Panc1 (cell line): Measurements from ENCODE around the gene CYP26C1.

ENCODE experiments used
- CTCF ChIP-seq: fragments of 450-650 bp; IDR thresholded peaks from 2 replicates; pipeline ENCODE4 v1.5.1; 2017; ENCODE audit warnings: mild to moderate bottlenecking
- POLR2AphosphoS5 ChIP-seq: IDR thresholded peaks from 2 replicates; pipeline ENCODE4 v1.6.1; 2012; ENCODE audit warnings: mild to moderate bottlenecking, low read depth, low read length, moderate library complexity
- REST ChIP-seq, 2 experiments: IDR thresholded peaks; 2 replicates each; pipeline ENCODE4 v1.6.1; 2011 to 2012; ENCODE audit warnings: low read depth in 2 of 2, control low read depth in 1 of 2, low read length in 1 of 2, mild to moderate bottlenecking in 1 of 2, moderate library complexity in 1 of 2; ENCODE audit not compliant: insufficient read depth in 1 of 2
- SIN3A ChIP-seq: IDR thresholded peaks from 2 replicates; pipeline ENCODE4 v1.6.1; 2012; ENCODE audit warnings: low read depth, mild to moderate bottlenecking, low read length, moderate library complexity, borderline replicate concordance; ENCODE audit not compliant: insufficient read depth
- TCF7L2 ChIP-seq: IDR thresholded peaks from 2 replicates; pipeline ENCODE4 v1.6.1; 2011; ENCODE audit warnings: mild to moderate bottlenecking, low read depth, low read length, inconsistent platforms

- TF ChIP-seq TCF7L2, result no peak
- peak; percentile 74 for TF ChIP-seq CTCF
- no peak for TF ChIP-seq POLR2AphosphoS5
- no peak for TF ChIP-seq REST (IDR thresholded peaks at IDR 0.05; ENCODE audit: insufficient read depth in 1 of 2, low read depth in 2 of 2, low read length in 1 of 2)
- no peak for TF ChIP-seq SIN3A
These were observed 20.9 kb upstream of the CYP26C1 start for GRCh38 chr10:93039721-93040120.
